ENCODE results near the gene EPHA4.

The EPHA4 gene

DNA sequence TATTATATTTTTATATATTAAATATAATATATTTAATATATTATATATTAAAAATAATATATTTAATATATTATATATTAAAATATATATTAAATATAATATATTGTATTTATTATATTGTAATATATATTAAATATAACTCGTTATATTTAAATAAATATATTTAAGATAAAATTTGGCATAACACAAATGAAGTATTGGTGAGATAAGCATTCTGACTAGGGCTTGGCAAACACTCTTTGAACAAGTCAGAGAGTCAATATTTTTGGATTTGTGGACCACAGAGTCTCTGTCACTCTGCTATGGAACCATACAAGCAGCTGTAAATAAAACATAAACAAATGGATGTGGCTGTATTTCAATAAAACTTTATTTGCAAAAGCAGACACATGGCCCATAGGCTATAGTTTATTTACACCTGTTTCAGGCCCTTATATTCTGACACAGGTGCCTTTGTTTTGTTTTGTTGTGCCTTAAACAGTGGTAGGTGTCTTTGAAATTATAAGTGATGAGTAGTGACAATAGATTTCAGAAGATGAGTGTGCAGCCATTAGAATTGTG lies 190.1 kb downstream of the EPHA4 start:
- TF ChIP-seq, protein P1, sequence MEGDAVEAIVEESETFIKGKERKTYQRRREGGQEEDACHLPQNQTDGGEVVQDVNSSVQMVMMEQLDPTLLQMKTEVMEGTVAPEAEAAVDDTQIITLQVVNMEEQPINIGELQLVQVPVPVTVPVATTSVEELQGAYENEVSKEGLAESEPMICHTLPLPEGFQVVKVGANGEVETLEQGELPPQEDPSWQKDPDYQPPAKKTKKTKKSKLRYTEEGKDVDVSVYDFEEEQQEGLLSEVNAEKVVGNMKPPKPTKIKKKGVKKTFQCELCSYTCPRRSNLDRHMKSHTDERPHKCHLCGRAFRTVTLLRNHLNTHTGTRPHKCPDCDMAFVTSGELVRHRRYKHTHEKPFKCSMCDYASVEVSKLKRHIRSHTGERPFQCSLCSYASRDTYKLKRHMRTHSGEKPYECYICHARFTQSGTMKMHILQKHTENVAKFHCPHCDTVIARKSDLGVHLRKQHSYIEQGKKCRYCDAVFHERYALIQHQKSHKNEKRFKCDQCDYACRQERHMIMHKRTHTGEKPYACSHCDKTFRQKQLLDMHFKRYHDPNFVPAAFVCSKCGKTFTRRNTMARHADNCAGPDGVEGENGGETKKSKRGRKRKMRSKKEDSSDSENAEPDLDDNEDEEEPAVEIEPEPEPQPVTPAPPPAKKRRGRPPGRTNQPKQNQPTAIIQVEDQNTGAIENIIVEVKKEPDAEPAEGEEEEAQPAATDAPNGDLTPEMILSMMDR (IDR thresholded peaks at IDR 0.05; ENCODE audit: extremely low read depth, insufficient read depth, missing control alignments): no peak
- in situ Hi-C loops (cut with MboI; ENCODE audit: low pct_unique_long_range_greater_than_20kb, low sequenced_read_pairs, unreplicated experiment): no loop called here
- no peak for DNase-seq (ENCODE audit: low spot score)

DNA sequence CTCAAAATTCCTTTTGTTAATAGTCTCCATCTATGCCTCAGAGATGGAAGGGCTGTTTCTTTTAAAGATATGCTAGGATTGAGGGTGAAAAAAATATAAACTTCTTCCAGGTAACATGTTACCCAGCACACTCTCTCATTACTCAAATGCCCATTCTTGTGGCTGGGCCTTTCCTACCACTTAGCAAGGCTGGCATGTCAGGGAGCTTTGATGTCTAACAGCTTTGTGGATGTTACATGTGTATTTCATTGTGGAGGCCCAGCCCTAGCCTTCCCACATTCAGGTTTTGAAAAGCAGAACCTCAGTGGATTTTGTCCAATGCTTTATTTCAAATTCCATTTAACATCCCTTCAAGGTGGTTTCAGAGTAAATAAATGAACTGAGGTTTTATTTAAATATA lies 191.4 kb downstream of the EPHA4 start:
- in situ Hi-C loops (cut with MboI; ENCODE audit: low pct_unique_long_range_greater_than_20kb, low sequenced_read_pairs, unreplicated experiment): no loop called here
- TF ChIP-seq, protein P1 (IDR thresholded peaks at IDR 0.05; ENCODE audit: extremely low read depth, insufficient read depth, missing control alignments): no peak
- DNase-seq (ENCODE audit: low spot score): no peak

DNA sequence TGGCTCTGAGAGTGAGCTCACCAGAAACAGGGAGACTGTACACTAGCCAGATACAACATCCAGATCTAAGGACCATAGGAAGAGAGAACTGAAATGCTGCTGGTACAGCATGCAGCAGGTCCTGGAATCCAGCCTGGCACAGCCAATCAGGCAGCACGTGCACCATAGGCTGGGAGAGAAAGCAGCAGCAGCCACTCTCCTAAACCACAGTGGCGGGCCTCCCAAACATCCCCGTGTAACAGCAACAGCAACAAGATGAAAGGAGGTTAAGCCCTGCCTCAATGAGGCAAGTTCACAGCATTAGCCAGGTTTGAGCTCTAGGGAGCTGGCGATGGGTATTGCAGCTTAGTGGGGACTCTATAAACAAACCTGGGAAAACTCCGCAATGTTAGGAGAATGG lies 192.0 kb downstream of the EPHA4 start:
- in situ Hi-C loops (cut with MboI; ENCODE audit: low pct_unique_long_range_greater_than_20kb, low sequenced_read_pairs, unreplicated experiment): no loop called here
- DNase-seq (ENCODE audit: low spot score): no peak
- TF ChIP-seq, protein P1 (IDR thresholded peaks at IDR 0.05; ENCODE audit: extremely low read depth, insufficient read depth, missing control alignments): no peak

DNA sequence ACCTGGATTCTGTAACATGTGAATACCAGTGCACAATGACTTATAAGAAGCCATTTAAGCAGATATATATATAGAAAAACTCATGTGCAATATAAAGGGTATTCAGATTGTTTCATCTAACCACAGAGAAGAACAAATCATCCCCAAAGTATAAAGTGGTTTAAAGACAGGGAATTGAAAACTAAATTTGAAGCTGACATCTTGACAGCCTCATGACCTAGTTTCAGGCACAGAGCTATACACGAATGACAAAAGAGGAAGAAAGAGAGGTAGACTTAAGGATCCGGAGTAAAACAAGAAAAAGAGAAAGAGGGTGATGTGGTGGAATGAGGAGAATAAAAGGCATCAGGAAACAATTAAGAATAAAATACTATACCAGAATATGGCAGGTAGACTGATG lies 194.5 kb downstream of the EPHA4 start:
- TF ChIP-seq, protein P1 (IDR thresholded peaks at IDR 0.05; ENCODE audit: extremely low read depth, insufficient read depth, missing control alignments): no peak
- DNase-seq (ENCODE audit: low spot score): no peak
- in situ Hi-C loops (cut with MboI; ENCODE audit: low pct_unique_long_range_greater_than_20kb, low sequenced_read_pairs, unreplicated experiment): no loop called here

DNA sequence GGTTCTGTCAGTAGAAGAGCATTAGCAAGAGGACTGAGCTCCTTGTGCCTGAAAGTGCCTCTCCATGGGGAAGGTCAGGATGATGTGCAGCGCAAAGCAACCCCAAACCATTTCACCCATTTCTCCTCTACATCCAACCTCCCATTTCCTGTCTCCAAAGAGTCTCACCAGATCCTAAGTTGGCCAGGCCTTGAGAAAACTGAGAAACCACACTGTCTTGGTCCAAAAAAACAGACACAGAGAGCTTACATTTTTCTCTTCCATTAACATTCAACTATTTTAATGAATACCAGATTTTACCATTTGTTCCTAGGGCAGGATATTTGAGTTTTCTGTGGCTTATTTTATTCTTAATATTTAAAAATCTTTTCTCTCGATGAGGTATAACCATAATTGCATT lies 195.0 kb downstream of the EPHA4 start:
- in situ Hi-C loops (cut with MboI; ENCODE audit: low pct_unique_long_range_greater_than_20kb, low sequenced_read_pairs, unreplicated experiment): no loop called here
- no peak for DNase-seq (ENCODE audit: low spot score)

DNA sequence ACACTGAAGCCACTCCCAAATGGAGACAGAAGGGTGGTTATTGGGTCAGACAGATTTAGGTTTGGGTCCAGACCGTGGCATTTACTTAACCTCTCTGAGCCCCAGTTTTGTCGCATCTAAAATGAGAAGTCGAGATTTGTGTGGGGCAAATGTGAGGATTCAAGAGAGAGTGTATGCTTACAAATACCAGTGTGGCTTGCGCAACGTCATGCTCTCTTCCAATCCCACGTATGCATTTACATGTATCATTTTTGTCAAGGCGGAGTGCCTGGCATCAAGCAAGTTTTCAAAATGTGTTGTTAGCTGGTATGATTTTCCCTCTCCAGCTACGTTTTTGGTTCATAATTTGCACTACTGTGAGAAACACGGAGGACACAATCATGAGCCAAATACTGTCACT lies 197.9 kb downstream of the EPHA4 start:
- TF ChIP-seq, protein P1 (IDR thresholded peaks at IDR 0.05; ENCODE audit: extremely low read depth, insufficient read depth, missing control alignments): no peak
- in situ Hi-C loops (cut with MboI; ENCODE audit: low pct_unique_long_range_greater_than_20kb, low sequenced_read_pairs, unreplicated experiment): no loop called here
- no peak for DNase-seq (ENCODE audit: low spot score)

More for the DNA sequence above, 195.0 kb downstream of the EPHA4 start:
- TF ChIP-seq, protein P1 (IDR thresholded peaks at IDR 0.05; ENCODE audit: extremely low read depth, insufficient read depth, missing control alignments): no peak

DNA sequence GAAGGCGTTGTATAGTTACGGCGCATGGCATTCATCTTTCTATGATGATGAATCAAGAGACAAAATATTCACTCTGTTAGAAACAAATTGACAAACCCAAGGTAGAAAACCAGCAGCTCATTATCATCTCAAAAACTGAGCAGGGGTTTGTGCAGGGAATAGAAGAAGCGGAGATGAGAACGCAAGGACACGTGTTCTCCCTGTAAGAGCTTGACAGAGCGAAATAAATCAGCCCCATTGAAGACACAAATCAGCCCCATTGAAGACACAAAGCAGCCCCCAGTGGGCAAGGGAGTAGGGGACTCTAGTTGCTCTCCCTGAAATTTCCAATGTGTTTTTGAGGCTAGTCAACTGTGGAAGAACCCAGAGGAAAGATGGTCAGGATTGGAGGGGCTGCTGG lies 199.2 kb downstream of the EPHA4 start:
- no peak for DNase-seq (ENCODE audit: low spot score)
- in situ Hi-C loops (cut with MboI; ENCODE audit: low pct_unique_long_range_greater_than_20kb, low sequenced_read_pairs, unreplicated experiment): no loop called here
- TF ChIP-seq, protein P1 (IDR thresholded peaks at IDR 0.05; ENCODE audit: extremely low read depth, insufficient read depth, missing control alignments): no peak

Data from GM13977 (cell line).